IPS DF 6.9 (cell line): ENCODE results near the gene FEV.

ENCODE experiments used
- DNase-seq: peaks from one replicate; pipeline ENCODE4 v3.0.0-alpha.2; 2013; ENCODE audit warnings: low read depth, low spot score
- H3K27ac ChIP-seq: one replicate; pipeline ENCODE4 v1.5.1; 2013; ENCODE audit warnings: low read length, control low read depth
- H3K27me3 ChIP-seq: 2 replicates; pipeline ENCODE4 v1.6.1; 2013; ENCODE audit warnings: mild to moderate bottlenecking, low read length; ENCODE audit not compliant: control insufficient read depth, insufficient read depth
- H3K36me3 ChIP-seq: 2 replicates; pipeline ENCODE4 v1.6.1; 2013; ENCODE audit warnings: low read length; ENCODE audit not compliant: control insufficient read depth, insufficient read depth
- H3K4me1 ChIP-seq: 2 replicates; pipeline ENCODE4 v1.6.1; 2013; ENCODE audit warnings: low read length; ENCODE audit not compliant: control insufficient read depth, insufficient read depth
- H3K4me3 ChIP-seq: 2 replicates; pipeline ENCODE4 v1.5.1; 2013; ENCODE audit warnings: mild to moderate bottlenecking, low read length
- H3K9me3 ChIP-seq: 2 replicates; pipeline ENCODE4 v1.6.1; 2013; ENCODE audit warnings: low read length, inconsistent platforms; ENCODE audit not compliant: control insufficient read depth, insufficient read depth
- WGBS: extraction: QIAGEN DNeasy Blood & Tissue Kit; methylation state at CpG from one replicate; pipeline ENCODE4 v1.1.7; 2013; ENCODE audit warnings: mixed read lengths, missing lambda C conversion rate; ENCODE audit not compliant: insufficient read length, insufficient coverage; 5-methylcytosine and 5-hydroxymethylcytosine counted together

FEV gene

DNA sequence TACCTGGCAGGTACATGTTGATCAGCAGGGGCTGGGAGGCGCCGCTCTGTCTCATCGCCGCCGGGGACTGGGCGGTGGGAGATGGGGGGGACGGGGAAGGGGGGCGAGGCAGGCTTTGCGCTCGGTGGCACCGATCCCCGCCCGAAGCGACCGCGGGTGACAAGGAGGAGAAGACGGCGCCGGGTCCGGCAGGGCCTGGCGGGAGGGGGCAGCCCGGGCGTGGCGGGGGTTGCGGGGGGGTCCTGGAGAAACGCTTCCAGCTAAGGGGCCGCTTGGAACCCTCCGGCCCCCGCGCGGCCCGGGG, at the start of gene FEV:
TSS of gene FEV (minus strand) at position 164 of the 304 bp plus-strand sequence. CDS start at position 55, 109 bp downstream.
- H3K4me1 ChIP-seq: peaks cover 3% of the 10 kb centered on the region
- WGBS: no CpG with 5 or more reads among the region's 32 CpGs
- H3K27me3 ChIP-seq: peaks cover 90% of the 10 kb centered on the region
- H3K4me3 ChIP-seq: no peak within 1 kb of the TSS; the same call in 1 of the 2 replicates
- no peak for DNase-seq
- H3K36me3 ChIP-seq: no peaks in the 10 kb centered on the region
- no peak within 1 kb of the TSS for H3K27ac ChIP-seq
- no peaks in the 10 kb centered on the region for H3K9me3 ChIP-seq

DNA sequence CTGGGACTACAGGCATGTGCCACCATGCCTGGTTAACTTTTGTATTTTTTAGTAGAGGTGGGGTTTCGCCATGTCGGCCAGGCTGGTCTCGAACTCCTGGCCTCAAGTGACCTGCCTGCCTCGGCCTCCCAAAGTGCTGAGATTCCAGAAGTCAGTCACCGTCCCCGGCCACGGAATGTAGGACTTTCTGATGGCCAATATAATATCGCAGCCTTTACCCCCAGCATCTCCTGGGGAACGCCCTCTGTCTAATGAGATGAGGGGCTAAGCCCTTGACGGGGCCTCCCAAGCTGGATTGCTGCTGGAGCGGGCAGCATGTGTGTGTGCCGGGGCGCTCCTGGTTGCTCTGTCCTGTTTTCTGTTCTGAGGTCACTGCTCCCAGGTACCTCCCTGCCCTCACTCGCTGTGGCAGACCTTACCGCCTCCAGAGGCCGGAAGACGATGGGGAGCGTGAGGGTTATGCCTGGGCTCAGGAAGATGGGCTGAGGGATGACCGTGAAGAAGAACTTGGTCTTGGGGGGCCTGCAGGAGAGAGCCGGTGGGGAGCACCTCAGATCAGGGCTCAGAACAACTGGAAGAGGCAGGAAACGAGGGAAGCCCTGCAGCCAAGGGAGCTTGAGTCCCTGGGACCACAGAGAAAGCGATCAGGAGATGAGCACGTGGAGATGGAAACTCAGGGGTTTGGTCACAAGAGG, 47.2 kb upstream of the FEV start:
- Histone ChIP-seq H3K4me3 (no peak overlapping the region), H3K27me3 (no peaks in the 10 kb centered on the region), H3K9me3 (no peaks in the 10 kb centered on the region), H3K27ac (no peak overlapping the region), H3K36me3 (no peaks in the 10 kb centered on the region), H3K4me1 (no peaks in the 10 kb centered on the region)
- WGBS: no CpG with 5 or more reads among the region's 23 CpGs
- DNase-seq: no peak

DNA sequence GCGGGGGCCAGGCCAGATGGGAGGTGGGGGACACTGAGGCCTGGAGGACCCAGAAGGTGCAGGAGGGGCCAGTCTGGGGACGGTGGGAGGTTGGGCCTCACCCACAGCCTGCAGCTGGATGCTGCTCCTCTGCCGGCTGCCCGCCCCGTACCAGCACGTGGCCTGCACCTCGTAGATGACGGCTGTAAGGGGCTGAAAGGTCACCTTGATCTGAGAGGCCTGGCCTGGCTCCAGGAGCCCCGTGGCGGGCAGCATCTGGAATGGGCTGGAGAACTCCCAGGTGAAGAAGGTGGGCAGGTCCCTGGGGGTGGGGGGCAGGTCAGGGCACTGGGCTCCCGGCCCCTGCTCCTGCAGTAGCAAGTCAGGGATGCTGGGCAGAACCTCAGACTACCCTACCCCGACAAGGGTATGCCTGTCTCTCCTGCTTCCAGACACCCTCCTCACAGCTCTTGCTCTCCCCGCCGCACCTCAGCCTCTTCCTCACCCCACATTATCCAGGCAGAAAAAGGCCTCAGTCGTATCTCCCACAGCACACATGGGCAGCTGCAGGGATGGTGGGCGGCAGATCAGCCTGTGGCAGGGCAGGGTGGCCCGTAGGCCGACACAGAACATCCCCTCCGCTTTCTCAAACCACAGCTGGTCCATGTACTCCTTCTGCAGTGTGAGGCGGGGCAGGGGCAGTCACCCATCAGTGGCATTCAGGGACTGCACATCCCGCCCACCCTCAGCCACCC, 46.2 kb upstream of the FEV start:
- no peak for DNase-seq
- Histone ChIP-seq H3K27ac (no peak overlapping the region), H3K9me3 (no peaks in the 10 kb centered on the region), H3K27me3 (no peaks in the 10 kb centered on the region), H3K4me1 (no peaks in the 10 kb centered on the region), H3K4me3 (no peak overlapping the region), H3K36me3 (no peaks in the 10 kb centered on the region)
- WGBS: no CpG with 5 or more reads among the region's 21 CpGs

DNA sequence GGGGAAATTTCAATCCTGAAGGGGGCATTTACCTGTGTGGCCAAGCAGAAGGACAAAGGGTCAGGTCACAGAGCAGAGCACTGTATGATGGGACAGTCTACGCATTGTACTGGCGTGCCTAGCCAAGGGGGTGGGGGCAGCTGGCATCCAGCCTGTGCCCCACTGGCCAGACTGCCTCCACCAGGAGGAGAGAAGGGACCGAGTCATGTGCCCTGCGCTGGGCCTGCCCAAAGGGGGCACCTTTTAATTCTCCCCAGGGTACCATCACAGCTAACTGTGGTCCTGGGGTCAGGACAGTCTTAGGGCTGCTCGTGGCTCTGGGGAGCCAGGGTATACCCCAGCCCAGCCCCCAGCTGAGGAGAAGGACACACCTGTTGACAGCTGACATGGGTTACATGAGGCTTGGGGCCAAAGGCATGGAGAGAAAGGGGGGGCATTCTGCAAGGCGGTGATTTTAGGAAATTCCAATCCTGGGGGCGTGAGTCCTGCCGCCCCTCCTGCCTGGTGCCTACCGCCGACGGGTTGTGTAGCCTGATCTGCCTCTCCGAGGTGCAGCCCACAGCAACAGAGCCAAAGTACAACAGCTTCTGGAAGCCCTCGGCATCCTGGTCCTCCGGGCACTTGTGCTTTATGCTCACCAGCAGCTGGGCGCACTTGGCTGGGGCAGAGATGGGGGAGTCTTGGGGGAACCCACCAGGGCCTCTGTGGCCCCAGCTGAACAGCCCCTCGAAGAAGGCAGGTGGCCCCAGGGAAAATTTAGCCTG, 45.4 kb upstream of the FEV start:
- no peak for DNase-seq
- no peaks in the 10 kb centered on the region for H3K9me3 ChIP-seq
- H3K4me1 ChIP-seq: no peaks in the 10 kb centered on the region
- H3K4me3 ChIP-seq: no peak overlapping the region
- no CpG with 5 or more reads among the region's 16 CpGs for WGBS
- no peaks in the 10 kb centered on the region for H3K27me3 ChIP-seq
- H3K36me3 ChIP-seq: no peaks in the 10 kb centered on the region
- H3K27ac ChIP-seq: no peak overlapping the region

DNA sequence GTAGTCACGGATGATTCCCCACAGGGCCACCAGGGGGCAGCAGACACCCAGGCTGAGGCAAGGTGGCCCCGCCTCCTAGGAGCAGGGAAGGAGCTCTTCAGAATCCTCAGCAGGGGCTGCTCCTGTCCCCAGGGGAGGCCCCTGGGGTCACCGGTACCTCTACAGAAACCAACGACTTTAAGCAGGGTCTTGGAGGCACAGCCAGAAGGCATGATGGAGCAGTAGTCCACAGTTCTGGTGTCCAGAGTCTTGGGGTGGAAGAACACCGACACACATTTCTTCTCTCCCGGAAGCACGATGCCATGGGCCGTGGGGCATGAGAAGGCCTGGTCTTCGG, 44.8 kb upstream of the FEV start:
- Histone ChIP-seq H3K4me3 (no peak overlapping the region), H3K36me3 (no peaks in the 10 kb centered on the region), H3K4me1 (no peaks in the 10 kb centered on the region), H3K27me3 (no peaks in the 10 kb centered on the region), H3K9me3 (no peaks in the 10 kb centered on the region), H3K27ac (no peak overlapping the region)
- DNase-seq: peak; percentile 63
- no CpG with 5 or more reads among the region's 9 CpGs for WGBS

DNA sequence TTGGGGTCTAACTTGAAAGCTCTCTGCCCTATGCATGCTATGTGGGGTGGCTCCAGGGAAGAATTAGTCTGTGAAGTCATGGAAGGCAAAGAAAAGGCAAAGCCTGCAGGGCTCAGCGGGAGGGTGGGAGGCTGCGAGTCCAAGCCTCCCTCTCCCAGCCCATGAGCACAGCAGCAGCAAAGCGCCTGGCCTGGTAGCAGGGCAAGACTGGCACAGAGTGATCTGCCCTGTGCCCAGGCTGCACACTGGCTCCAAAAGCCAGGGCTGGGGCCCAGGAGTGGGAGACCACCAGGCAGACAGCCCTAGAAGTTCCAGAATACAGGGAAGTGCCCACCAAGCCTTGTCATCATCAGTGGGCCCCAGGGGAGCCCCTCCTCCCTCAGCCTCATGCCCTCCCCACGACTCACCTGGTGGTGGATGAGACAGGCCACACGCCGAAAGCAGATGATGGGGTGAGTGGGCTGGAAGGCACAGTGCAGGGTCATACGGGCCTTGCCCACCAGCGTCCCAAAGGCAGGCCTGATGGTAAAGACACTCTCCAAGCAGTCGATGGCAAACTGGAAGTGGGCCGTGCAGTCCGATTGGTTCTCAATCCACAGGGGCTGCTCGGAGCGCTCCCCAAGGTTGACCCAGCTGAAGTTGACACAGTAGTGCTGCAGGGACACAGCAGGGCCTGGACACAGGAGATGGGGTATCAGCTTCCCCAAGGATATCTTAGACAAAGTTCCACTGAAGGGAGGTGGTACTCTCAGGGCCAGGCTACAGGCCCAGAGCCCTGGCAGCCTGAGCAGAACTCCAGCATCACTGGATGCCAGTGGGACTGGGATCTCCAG, 44.2 kb upstream of the FEV start:
- Histone ChIP-seq H3K27ac (no peak overlapping the region), H3K36me3 (no peaks in the 10 kb centered on the region), H3K9me3 (no peaks in the 10 kb centered on the region), H3K4me1 (no peaks in the 10 kb centered on the region), H3K27me3 (no peaks in the 10 kb centered on the region), H3K4me3 (no peak overlapping the region)
- no peak for DNase-seq
- no CpG with 5 or more reads among the region's 13 CpGs for WGBS

DNA sequence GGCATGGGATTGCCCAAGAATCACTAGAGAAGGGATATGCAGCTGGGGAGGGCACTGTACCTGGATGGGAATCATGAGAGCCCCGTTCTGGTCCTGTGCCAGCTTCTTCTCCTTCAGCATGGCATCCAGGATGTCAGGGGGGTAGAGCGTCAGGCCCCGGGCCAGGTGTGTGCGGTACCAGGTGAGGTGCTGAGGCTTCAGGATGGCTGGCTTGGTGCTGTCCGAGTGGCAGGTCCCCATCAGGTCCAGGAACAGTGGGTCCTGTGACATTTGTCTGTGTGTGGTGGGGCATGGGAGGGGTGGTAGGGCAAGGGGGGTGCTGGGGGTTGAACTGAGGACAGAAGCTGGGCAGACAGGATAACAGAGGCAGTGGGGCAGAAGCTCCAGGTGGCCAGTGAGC, 43.2 kb upstream of the FEV start:
- H3K9me3 ChIP-seq: no peaks in the 10 kb centered on the region
- no peak for DNase-seq
- no peak overlapping the region for H3K27ac ChIP-seq
- H3K4me1 ChIP-seq: no peaks in the 10 kb centered on the region
- no peak overlapping the region for H3K4me3 ChIP-seq
- no peaks in the 10 kb centered on the region for H3K27me3 ChIP-seq
- no peaks in the 10 kb centered on the region for H3K36me3 ChIP-seq
- WGBS: no CpG with 5 or more reads among the region's 5 CpGs

DNA sequence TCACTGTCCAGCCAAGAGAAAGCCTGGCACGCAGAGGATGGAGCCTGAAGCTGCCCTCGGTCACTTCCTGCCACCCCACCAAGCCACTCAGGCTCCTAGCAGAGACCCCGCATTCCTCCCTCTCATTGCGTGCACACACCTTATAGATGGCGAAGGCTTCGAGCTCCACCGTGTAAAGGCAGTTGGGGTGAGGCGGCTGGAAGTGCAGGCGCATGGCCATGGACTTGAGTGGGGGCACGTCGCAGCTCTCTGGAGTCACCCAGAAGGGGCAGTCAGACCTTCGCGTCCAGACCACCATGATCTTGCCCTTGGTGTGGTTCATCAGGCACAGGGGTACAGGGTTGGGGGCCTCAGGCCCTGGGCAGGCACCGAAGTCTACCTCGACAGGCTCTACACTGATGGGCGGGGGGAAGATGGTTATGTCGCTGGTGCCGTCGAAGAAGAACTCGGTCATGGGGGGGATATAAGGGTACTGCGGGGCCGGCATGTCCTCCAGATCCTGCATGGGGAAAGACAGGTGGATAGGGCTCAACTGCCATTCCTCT, 42.6 kb upstream of the FEV start:
- Histone ChIP-seq H3K4me1 (no peaks in the 10 kb centered on the region), H3K4me3 (no peak overlapping the region), H3K27ac (no peak overlapping the region), H3K9me3 (no peaks in the 10 kb centered on the region), H3K36me3 (no peaks in the 10 kb centered on the region), H3K27me3 (no peaks in the 10 kb centered on the region)
- no CpG with 5 or more reads among the region's 22 CpGs for WGBS
- no peak for DNase-seq

DNA sequence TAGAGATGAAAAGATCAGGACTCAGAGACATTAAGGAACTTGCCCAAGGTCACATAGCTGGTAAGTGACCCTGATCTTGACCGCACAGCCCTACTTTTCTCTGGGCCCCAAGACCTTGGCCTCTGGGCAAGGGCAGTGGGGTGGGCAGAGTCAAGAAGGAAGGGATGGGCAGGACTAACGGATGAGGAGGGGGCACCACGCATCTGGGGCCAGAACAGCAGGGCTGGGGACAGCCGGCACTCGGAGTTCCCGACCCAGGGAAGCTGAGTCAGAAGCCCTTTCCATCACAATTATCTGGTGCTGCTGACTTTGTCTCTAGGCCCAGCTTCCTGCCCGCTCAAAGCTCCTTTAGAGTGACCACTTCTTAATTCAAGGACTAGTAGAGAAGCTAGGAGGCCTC, 42.0 kb upstream of the FEV start:
- Histone ChIP-seq H3K36me3 (no peaks in the 10 kb centered on the region), H3K4me1 (no peaks in the 10 kb centered on the region), H3K9me3 (no peaks in the 10 kb centered on the region; the same call in 1 of the 2 replicates), H3K27ac (no peak overlapping the region), H3K27me3 (no peaks in the 10 kb centered on the region), H3K4me3 (no peak overlapping the region)
- DNase-seq: no peak
- no CpG with 5 or more reads among the region's 7 CpGs for WGBS
